KMS-11 (cell line): ENCODE results near the gene PDE10A.

Experiments
- H2AFZ ChIP-seq: fragments of 200-600 bp; sonication (generic); 2 replicates; pipeline ENCODE4 v1.6.1; 2016; ENCODE audit warnings: antibody characterized with exemption, mixed run types, low read depth
- H3K27ac ChIP-seq: fragments of 200-600 bp; sonication (generic); 2 replicates; pipeline ENCODE4 v1.6.1; 2016; ENCODE audit warnings: mild to moderate bottlenecking, mixed run types
- H3K27me3 ChIP-seq: fragments of 200-600 bp; sonication (generic); 2 replicates; pipeline ENCODE4 v1.6.1; 2017; ENCODE audit warnings: mild to moderate bottlenecking, low read depth, mixed run types, moderate library complexity; ENCODE audit not compliant: insufficient read depth
- H3K36me3 ChIP-seq: fragments of 200-600 bp; sonication (generic); 2 replicates; pipeline ENCODE4 v1.6.1; 2017; ENCODE audit warnings: mild to moderate bottlenecking, mixed run types; ENCODE audit not compliant: insufficient read depth
- H3K4me1 ChIP-seq: fragments of 200-600 bp; sonication (generic); 2 replicates; pipeline ENCODE4 v1.6.1; 2016; ENCODE audit warnings: mild to moderate bottlenecking, low read depth, mixed run types; ENCODE audit not compliant: poor library complexity, severe bottlenecking
- H3K4me2 ChIP-seq: fragments of 200-600 bp; sonication (generic); 2 replicates; pipeline ENCODE4 v1.7.0; 2016; ENCODE audit warnings: mild to moderate bottlenecking, mixed run types
- H3K4me3 ChIP-seq: fragments of 200-600 bp; sonication (generic); IDR thresholded peaks from 2 replicates; pipeline ENCODE4 v1.6.1; 2017; ENCODE audit warnings: low read depth, low read length, mixed read lengths; ENCODE audit not compliant: insufficient read depth
- H3K79me2 ChIP-seq: fragments of 200-600 bp; sonication (generic); 2 replicates; pipeline ENCODE4 v1.6.1; 2016; ENCODE audit warnings: low read depth, mixed run types; ENCODE audit not compliant: insufficient read depth
- H3K9ac ChIP-seq: fragments of 200-600 bp; sonication (generic); 2 replicates; pipeline ENCODE4 v1.6.1; 2016; ENCODE audit warnings: mild to moderate bottlenecking, mixed run types
- H4K20me1 ChIP-seq: fragments of 200-600 bp; sonication (generic); 2 replicates; pipeline ENCODE4 v1.6.1; 2016; ENCODE audit warnings: mild to moderate bottlenecking, mixed run types; ENCODE audit not compliant: insufficient read depth
- TF ChIP-seq, protein P1 (sequence below): fragments of 200-600 bp; sonication (generic); conservative IDR thresholded peaks from 2 replicates; pipeline ENCODE4 v1.6.1; 2017; ENCODE audit warnings: low read depth, mild to moderate bottlenecking, antibody characterized with exemption, low read length, moderate library complexity, mixed read lengths

The PDE10A gene

DNA sequence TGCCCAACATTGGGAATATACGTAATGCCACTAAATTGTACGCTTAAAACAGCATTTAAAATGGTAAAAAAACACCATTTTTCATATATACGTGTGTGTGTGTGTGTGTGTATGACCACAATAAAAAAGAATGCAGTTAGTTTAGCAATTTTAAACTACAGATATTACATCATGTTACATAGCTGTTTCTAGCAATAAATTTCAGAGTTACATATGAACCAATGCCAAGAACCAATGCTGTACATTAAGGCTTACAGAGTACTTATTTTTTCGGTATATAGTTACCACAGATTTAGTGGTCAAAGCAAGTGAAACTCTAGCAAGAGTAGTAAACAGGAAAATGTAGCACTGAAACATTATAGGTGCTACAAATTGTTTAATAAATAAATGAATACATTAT is 119.3 kb downstream of the PDE10A start:
- no peak overlapping the region for H3K9ac ChIP-seq
- no peaks in the 10 kb centered on the region for H3K4me1 ChIP-seq
- H3K36me3 ChIP-seq, result no peaks in the 10 kb centered on the region
- H3K79me2 ChIP-seq, result no peaks in the 10 kb centered on the region
- TF ChIP-seq, protein P1, sequence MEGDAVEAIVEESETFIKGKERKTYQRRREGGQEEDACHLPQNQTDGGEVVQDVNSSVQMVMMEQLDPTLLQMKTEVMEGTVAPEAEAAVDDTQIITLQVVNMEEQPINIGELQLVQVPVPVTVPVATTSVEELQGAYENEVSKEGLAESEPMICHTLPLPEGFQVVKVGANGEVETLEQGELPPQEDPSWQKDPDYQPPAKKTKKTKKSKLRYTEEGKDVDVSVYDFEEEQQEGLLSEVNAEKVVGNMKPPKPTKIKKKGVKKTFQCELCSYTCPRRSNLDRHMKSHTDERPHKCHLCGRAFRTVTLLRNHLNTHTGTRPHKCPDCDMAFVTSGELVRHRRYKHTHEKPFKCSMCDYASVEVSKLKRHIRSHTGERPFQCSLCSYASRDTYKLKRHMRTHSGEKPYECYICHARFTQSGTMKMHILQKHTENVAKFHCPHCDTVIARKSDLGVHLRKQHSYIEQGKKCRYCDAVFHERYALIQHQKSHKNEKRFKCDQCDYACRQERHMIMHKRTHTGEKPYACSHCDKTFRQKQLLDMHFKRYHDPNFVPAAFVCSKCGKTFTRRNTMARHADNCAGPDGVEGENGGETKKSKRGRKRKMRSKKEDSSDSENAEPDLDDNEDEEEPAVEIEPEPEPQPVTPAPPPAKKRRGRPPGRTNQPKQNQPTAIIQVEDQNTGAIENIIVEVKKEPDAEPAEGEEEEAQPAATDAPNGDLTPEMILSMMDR, result no peak
- no peak overlapping the region for H2AFZ ChIP-seq
- H4K20me1 ChIP-seq, result no peaks in the 10 kb centered on the region
- H3K27ac ChIP-seq, result no peak overlapping the region
- H3K27me3 ChIP-seq, result no peaks in the 10 kb centered on the region
- no peak overlapping the region for H3K4me3 ChIP-seq
- H3K4me2 ChIP-seq, result no peak overlapping the region

DNA sequence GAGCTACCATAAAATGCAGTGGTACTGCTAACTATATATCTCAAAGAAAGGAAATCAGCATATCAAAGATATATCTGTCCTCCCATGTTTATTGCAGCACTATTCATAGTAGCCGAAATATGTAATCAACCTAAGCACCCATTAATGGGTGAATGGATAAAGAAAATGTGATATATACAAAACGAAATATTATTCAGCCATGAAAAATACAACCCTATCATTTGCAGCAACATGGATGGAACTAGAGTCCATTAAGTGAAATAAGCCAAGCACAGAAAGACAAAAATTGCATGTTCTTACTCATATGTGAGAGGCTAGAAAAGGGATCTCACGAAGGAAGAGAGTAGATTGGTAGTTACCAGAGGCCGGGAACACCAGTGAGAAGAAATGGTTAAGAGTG is 126.1 kb downstream of the PDE10A start:
- no peak overlapping the region for H3K4me3 ChIP-seq
- no peaks in the 10 kb centered on the region for H3K27me3 ChIP-seq
- no peak overlapping the region for H3K27ac ChIP-seq
- H3K4me1 ChIP-seq, result no peaks in the 10 kb centered on the region
- no peak overlapping the region for H3K9ac ChIP-seq
- no peaks in the 10 kb centered on the region for H3K79me2 ChIP-seq
- no peak overlapping the region for H2AFZ ChIP-seq
- TF ChIP-seq, protein P1, result no peak
- H3K36me3 ChIP-seq, result no peaks in the 10 kb centered on the region
- H3K4me2 ChIP-seq, result no peak overlapping the region
- no peaks in the 10 kb centered on the region for H4K20me1 ChIP-seq

DNA sequence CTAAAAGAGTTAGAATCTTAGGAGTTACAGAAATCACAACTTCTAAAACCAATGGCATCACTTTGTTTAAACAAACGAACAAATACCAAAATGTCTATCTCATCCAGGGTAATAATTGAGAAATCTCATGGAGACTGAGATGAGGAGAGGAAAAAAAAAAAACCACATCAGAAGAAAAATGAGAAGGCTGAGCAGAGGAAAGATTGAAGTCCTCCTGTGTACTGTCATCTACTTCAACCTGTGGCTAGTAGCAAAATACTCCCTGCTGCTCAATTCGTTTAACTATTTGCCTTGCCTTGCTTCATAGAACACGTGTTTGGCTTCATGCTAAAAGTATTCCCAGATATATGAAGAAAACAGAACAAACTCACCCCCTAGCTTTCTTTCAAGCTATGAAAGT is 143.7 kb downstream of the PDE10A start:
- Histone ChIP-seq H3K27me3 (no peaks in the 10 kb centered on the region), H3K79me2 (no peaks in the 10 kb centered on the region), H3K27ac (no peak overlapping the region), H3K4me1 (no peaks in the 10 kb centered on the region), H3K4me3 (no peak overlapping the region), H3K4me2 (no peak overlapping the region), H3K9ac (no peak overlapping the region), H2AFZ (no peak overlapping the region), H4K20me1 (no peaks in the 10 kb centered on the region), H3K36me3 (no peaks in the 10 kb centered on the region)
- TF ChIP-seq, protein P1, result no peak

DNA sequence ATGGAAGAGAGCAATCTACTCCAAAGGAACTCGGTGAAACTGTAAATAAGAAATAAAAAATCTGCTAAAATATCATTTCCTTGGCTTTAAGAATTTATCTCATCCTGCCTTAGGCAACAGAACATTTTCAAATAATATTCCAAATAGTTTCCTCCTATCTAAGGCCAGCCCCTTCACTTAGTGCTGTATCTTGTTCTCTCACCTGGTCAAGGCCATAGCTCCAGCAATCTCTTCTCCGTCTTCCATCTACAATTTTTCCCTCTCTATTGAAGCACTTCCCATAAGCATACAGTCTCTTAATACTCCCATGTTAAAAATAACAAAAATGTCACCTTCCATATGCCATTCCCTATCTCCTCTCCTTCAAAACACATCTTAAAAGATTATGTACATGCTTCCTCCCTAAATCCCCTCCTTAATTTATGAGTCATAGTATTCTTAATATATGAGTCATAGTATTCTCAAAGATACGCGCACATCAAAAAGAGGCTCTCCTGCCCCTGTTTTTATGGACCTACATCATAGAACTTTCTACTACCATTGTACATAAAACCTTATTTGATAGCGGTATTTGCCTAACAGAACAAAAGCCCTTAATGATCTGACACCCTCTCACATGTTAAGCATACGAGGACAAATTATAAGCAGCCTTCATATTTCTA is 146.9 kb downstream of the PDE10A start:
- no peak overlapping the region for H3K27ac ChIP-seq
- H4K20me1 ChIP-seq, result no peaks in the 10 kb centered on the region
- H3K4me2 ChIP-seq, result no peak overlapping the region
- H3K79me2 ChIP-seq, result no peaks in the 10 kb centered on the region
- H2AFZ ChIP-seq, result no peak overlapping the region
- H3K4me1 ChIP-seq, result peaks cover 20% of the 10 kb centered on the region
- no peak overlapping the region for H3K4me3 ChIP-seq
- H3K27me3 ChIP-seq, result no peaks in the 10 kb centered on the region
- no peaks in the 10 kb centered on the region for H3K36me3 ChIP-seq
- TF ChIP-seq, protein P1, result no peak
- no peak overlapping the region for H3K9ac ChIP-seq
